Forelimb muscle (tissue), 1 donor: ENCODE measurements around the gene NIF3L1. TPM values are rescaled to one million over a fixed set of nuclear protein-coding genes. Genes with fewer than 3 reads are reported as not detected.

Experiments
- polyA plus RNA-seq: library from polyadenylated mRNA; unstranded; fragments of 120-200 nt; gene quantifications from one replicate; pipeline ENCODE4 v1.2.1, GENCODE V29; 2013; ENCODE audit not compliant: insufficient read length

Gene NIF3L1
- polyA plus RNA-seq, 1 donor: 17.9 TPM

Other genes starting within 250 kb of the NIF3L1 start
- 105 TPM for gene BZW1, start 77.5 kb upstream of the NIF3L1 start, polyA plus RNA-seq
- 153 TPM for gene CLK1, start 24.7 kb upstream of the NIF3L1 start, polyA plus RNA-seq
- gene PPIL3, start 294 bp upstream of the NIF3L1 start, polyA plus RNA-seq: 63.7 TPM
- gene ORC2, start 74.3 kb downstream of the NIF3L1 start, polyA plus RNA-seq: 16.1 TPM
- gene HYCC2, start 182.3 kb downstream of the NIF3L1 start, polyA plus RNA-seq: 8.5 TPM
- 87.4 TPM for gene NDUFB3, start 182.6 kb downstream of the NIF3L1 start, polyA plus RNA-seq
- gene CFLAR, start 226.8 kb downstream of the NIF3L1 start, polyA plus RNA-seq: 39.6 TPM